SK-N-SH (cell line): Measurements from ENCODE around the gene USP46. TPM values are rescaled to one million over a fixed set of nuclear protein-coding genes. Genes with fewer than 3 reads are reported as not detected.

Experiments
- CTCF ChIA-PET: fragments of 300-600, 350-600 bp; formaldehyde crosslinking; extraction: SDS; loops from one replicate; lab custom pipeline; 2021; lab: Yijun Ruan, JAX
- POLR2A ChIA-PET: fragments of 350-600 bp; sonication (Branson Sonifier 250); formaldehyde crosslinking; extraction: SDS; loops from one replicate; lab custom pipeline; 2020; ENCODE audit warnings: antibody characterized with exemption, inconsistent platforms; lab: Yijun Ruan, JAX
- DNase-seq: peaks from one replicate; pipeline ENCODE4 v3.0.0; 2012
- H2AFZ ChIP-seq: fragments of 200-600 bp; sonication (generic); 2 replicates; pipeline ENCODE4 v1.8.1; 2016; ENCODE audit warnings: antibody characterized with exemption, mild to moderate bottlenecking, low read depth
- H3F3A ChIP-seq: fragments of 200-600 bp; sonication (generic); replicated peaks from 2 replicates; pipeline ENCODE3; 2016; ENCODE audit warnings: antibody characterized with exemption, mild to moderate bottlenecking; ENCODE audit not compliant: insufficient read depth
- H3K27ac ChIP-seq, 2 experiments: fragments of 200-500 bp in 1 of 2; fragments of 200-600 bp in 1 of 2; sonication (Bioruptor generic) in 1 of 2; sonication (generic), shearing (Covaris generic) in 1 of 2; 2 replicates each; pipeline versions ENCODE4 v1.5.1 to v1.6.1; 2014 to 2016; ENCODE audit warnings: low read depth in 2 of 2, inconsistent platforms in 1 of 2, low read length in 1 of 2, mild to moderate bottlenecking in 1 of 2, mixed read lengths in 1 of 2
- H3K27me3 ChIP-seq: fragments of 200-600 bp; sonication (generic), shearing (Covaris generic); 2 replicates; pipeline ENCODE4 v1.6.1; 2016; ENCODE audit warnings: mixed run types; ENCODE audit not compliant: insufficient read depth
- H3K36me3 ChIP-seq, 2 experiments: fragments of 200-500 bp in 1 of 2; fragments of 200-600 bp in 1 of 2; sonication (Bioruptor generic) in 1 of 2; sonication (generic) in 1 of 2; replicated peaks in 1 of 2; 2 replicates each; pipeline versions ENCODE3 to v1.5.1; 2014 to 2016; ENCODE audit warnings: low read length in 1 of 2, mild to moderate bottlenecking in 1 of 2; ENCODE audit not compliant: insufficient read depth in 2 of 2, control insufficient read depth in 1 of 2
- H3K4me1 ChIP-seq, 2 experiments: fragments of 200-500 bp in 1 of 2; fragments of 200-600 bp in 1 of 2; sonication (Bioruptor generic) in 1 of 2; sonication (generic), shearing (Covaris generic) in 1 of 2; 2 replicates each; pipeline versions ENCODE4 v1.5.1 to v1.6.1; 2014 to 2016; ENCODE audit warnings: low read depth in 1 of 2, low read length in 1 of 2, mixed run types in 1 of 2; ENCODE audit not compliant: insufficient read depth in 2 of 2, control insufficient read depth in 1 of 2
- H3K4me2 ChIP-seq: fragments of 200-600 bp; sonication (generic), shearing (Covaris generic); 2 replicates; pipeline ENCODE4 v1.6.1; 2017; ENCODE audit warnings: mixed run types
- H3K4me3 ChIP-seq, 2 experiments: fragments of 200-500 bp in 1 of 2; fragments of 200-600 bp in 1 of 2; sonication (Bioruptor generic) in 1 of 2; sonication (generic), shearing (Covaris generic) in 1 of 2; 2 replicates each; pipeline versions ENCODE4 v1.5.1 to v1.8.1; 2014 to 2016; ENCODE audit warnings: low read depth in 2 of 2, inconsistent platforms in 1 of 2, low read length in 1 of 2, mild to moderate bottlenecking in 1 of 2, mixed read lengths in 1 of 2, moderate library complexity in 1 of 2
- H3K79me2 ChIP-seq: fragments of 200-600 bp; sonication (generic); 2 replicates; pipeline ENCODE4 v1.8.1; 2017; ENCODE audit warnings: mild to moderate bottlenecking; ENCODE audit not compliant: insufficient read depth
- H3K9ac ChIP-seq: fragments of 200-600 bp; sonication (generic); 2 replicates; pipeline ENCODE4 v1.6.1; 2017; ENCODE audit warnings: mixed run types
- H3K9me2 ChIP-seq: fragments of 200-600 bp; sonication (generic); 2 replicates; pipeline ENCODE4 v1.6.1; 2017; ENCODE audit warnings: mixed run types
- H3K9me3 ChIP-seq: fragments of 200-600 bp; sonication (generic); 2 replicates; pipeline ENCODE4 v1.6.1; 2017; ENCODE audit warnings: mixed run types, mild to moderate bottlenecking, moderate library complexity
- H4K20me1 ChIP-seq: fragments of 200-600 bp; sonication (generic); 2 replicates; pipeline ENCODE4 v1.6.1; 2017; ENCODE audit warnings: mild to moderate bottlenecking, mixed run types; ENCODE audit not compliant: insufficient read depth
- CHD2 ChIP-seq: fragments of 150-350 bp; IDR thresholded peaks from 2 replicates; pipeline ENCODE4 v1.6.1; 2018; ENCODE audit warnings: low read length; ENCODE audit not compliant: partially characterized antibody
- FOSL2 ChIP-seq: IDR thresholded peaks from 2 replicates; pipeline ENCODE4 v1.4.0; 2012; ENCODE audit warnings: low read depth, mild to moderate bottlenecking, moderate library complexity, borderline replicate concordance
- FOXM1 ChIP-seq: IDR thresholded peaks from 2 replicates; pipeline ENCODE4 v1.4.0; 2012; ENCODE audit warnings: low read depth, mild to moderate bottlenecking
- GABPA ChIP-seq: IDR thresholded peaks from 2 replicates; pipeline ENCODE4 v1.4.0; 2012; ENCODE audit warnings: low read depth, mild to moderate bottlenecking
- GATA2 ChIP-seq: sonication (generic); formaldehyde crosslinking; IDR thresholded peaks from 2 replicates; pipeline ENCODE4 v1.5.0; 2020; ENCODE audit warnings: mild to moderate bottlenecking, missing genetic modification reagents
- JUND ChIP-seq: IDR thresholded peaks from 2 replicates; pipeline ENCODE4 v1.4.0; 2012
- MEF2A ChIP-seq: IDR thresholded peaks from 2 replicates; pipeline ENCODE4 v1.4.0; 2012; ENCODE audit warnings: low read depth, borderline replicate concordance
- NFIC ChIP-seq: IDR thresholded peaks from 2 replicates; pipeline ENCODE4 v1.4.0; 2012; ENCODE audit warnings: borderline replicate concordance
- POLR2AphosphoS5 ChIP-seq: IDR thresholded peaks from 2 replicates; pipeline ENCODE4 v1.6.1; 2012; ENCODE audit warnings: low read depth, low read length
- RCOR1 ChIP-seq: fragments of 150-350 bp; IDR thresholded peaks from 2 replicates; pipeline ENCODE4 v1.6.1; 2017; ENCODE audit warnings: antibody characterized with exemption, low read length
- REST ChIP-seq: IDR thresholded peaks from 2 replicates; pipeline ENCODE4 v1.6.1; 2012; ENCODE audit warnings: mild to moderate bottlenecking, low read depth, low read length, moderate library complexity
- RXRA ChIP-seq: IDR thresholded peaks from 2 replicates; pipeline ENCODE4 v1.4.0; 2012; ENCODE audit warnings: low read depth, mild to moderate bottlenecking, borderline replicate concordance
- SIN3A ChIP-seq: IDR thresholded peaks from 2 replicates; pipeline ENCODE4 v1.6.1; 2012; ENCODE audit warnings: low read depth, mild to moderate bottlenecking, low read length, moderate library complexity, borderline replicate concordance
- SMC3 ChIP-seq: IDR thresholded peaks from 2 replicates; pipeline ENCODE4 v1.6.1; 2012; ENCODE audit warnings: low read depth, low read length, improper control_type of control experiment
- TEAD4 ChIP-seq: IDR thresholded peaks from 2 replicates; pipeline ENCODE4 v1.4.0; 2012; ENCODE audit warnings: mild to moderate bottlenecking, borderline replicate concordance; ENCODE audit not compliant: insufficient read depth
- USF2 ChIP-seq: fragments of 150-350 bp; IDR thresholded peaks from 2 replicates; pipeline ENCODE4 v1.6.1; 2017; ENCODE audit warnings: antibody characterized with exemption, low read length, low read depth, borderline replicate concordance
- YY1 ChIP-seq: IDR thresholded peaks from 2 replicates; pipeline ENCODE4 v1.4.0; 2012; ENCODE audit warnings: low read depth, mild to moderate bottlenecking
- polyA plus RNA-seq, 3 experiments: library from polyadenylated mRNA; depleted of rRNA; stranded (reverse); fragments of >200 nt; gene quantifications; 2 replicates each; pipeline ENCODE4 v1.2.3, GENCODE V29; 2012

The USP46 gene
- polyA plus RNA-seq, 1 of the 3 experiments (the other 2 are of a cell fraction): 4.5 TPM

GRCh38 chr4:52694936-52695335 lies 35.8 kb upstream of the USP46 start (continued):
- TF ChIP-seq REST: no peak

GRCh38 chr4:52693492-52693891 lies 34.4 kb upstream of the USP46 start:
- Histone ChIP-seq H3K4me3 (no peak overlapping the region), H3K36me3 (no peaks in the 10 kb centered on the region), H4K20me1 (no peaks in the 10 kb centered on the region), H3K9me3 (peaks cover 9% of the 10 kb centered on the region), H3K79me2 (no peaks in the 10 kb centered on the region), H2AFZ (no peak overlapping the region), H3K27me3 (no peaks in the 10 kb centered on the region), H3K4me1 (no peaks in the 10 kb centered on the region), H3K27ac (no peak overlapping the region), H3F3A (peaks cover 3% of the 10 kb centered on the region), H3K9me2 (no peaks in the 10 kb centered on the region), H3K4me2 (no peak overlapping the region), H3K9ac (no peak overlapping the region)
- ChIA-PET POLR2A (no interaction called here), CTCF (no interaction called here)
- TF ChIP-seq FOSL2 (no peak), GATA2 (CRISPR knock-in tag) (no peak), MEF2A (no peak), USF2 (no peak), REST (no peak), JUND (no peak), SMC3 (no peak), SIN3A (no peak), YY1 (no peak), TEAD4 (no peak), GABPA (no peak), NFIC (no peak), RXRA (no peak), FOXM1 (no peak), POLR2AphosphoS5 (no peak), CHD2 (no peak), RCOR1 (no peak)
- DNase-seq: no peak
